ENCODE data around the gene WDR90.

The WDR90 gene

DNA sequence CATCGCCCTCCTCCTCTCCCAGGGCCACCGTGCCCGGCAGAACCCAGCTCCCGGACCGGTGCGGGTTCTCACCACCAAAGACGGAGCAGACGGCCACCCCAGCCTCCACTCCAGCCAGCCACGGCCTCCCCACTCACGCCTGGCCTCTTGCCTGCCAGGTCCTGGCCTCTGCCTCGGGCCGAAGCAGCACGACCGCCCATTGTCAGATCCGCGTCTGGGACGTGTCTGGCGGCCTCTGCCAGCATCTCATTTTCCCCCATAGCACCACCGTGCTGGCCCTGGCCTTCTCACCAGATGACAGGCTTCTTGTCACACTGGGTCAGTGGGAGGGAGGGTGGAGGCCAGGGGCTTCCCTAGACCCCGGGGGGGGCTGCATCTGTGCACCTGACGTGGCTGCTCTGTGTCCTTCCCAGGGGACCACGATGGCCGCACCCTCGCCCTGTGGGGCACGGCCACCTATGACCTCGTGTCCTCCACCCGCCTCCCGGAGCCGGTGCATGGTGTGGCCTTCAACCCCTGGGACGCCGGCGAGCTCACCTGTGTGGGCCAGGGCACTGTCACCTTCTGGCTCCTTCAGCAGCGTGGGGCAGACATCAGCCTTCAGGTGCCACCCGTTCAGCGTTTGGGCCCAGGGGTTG is 12.1 kb downstream of the WDR90 start:
- DNase-seq: no peak

DNA sequence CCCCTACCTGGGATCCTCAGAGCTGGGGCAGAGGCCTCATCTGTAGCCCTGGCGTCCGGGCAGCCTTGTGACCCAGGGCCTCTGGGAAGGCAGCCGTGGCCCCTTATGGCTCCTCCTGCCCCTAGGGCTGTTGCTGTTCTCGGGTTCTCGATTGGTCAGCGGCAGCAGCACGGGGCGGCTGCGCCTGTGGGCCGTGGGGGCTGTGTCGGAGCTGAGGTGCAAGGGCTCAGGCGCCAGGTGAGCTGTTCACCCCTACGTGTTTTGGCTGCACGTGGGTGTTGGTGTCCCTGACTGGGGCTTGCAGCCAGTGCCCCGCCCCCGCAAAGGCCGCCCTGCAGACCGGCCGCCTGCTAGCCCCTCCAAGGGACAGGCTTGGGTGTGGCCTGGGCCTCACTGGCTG is 12.9 kb downstream of the WDR90 start:
- DNase-seq: no peak

DNA sequence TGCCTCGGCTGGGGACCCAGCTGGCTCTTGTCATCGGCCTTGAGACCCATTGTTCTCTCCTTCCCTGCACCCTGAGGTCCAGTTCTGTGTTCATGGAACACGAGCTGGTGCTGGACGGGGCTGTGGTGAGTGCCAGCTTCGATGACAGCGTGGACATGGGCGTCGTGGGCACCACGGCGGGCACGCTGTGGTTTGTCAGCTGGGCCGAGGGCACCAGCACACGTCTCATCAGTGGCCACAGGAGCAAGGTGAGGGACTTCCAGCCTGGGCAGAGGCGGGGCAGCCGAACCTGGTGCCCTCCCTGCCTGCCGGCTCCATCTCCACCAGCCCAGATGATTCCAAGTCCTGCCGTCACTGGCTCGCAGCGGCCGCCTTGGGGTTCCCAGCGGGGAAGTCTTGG is 13.4 kb downstream of the WDR90 start:
- DNase-seq: no peak

GRCh38 chr16:666572-666971 is 17.4 kb downstream of the WDR90 start:
- no peak for DNase-seq

- no peak for DNase-seq
Measured at GRCh38 chr16:667113-667779, 18.1 kb downstream of the WDR90 start.

- peak; percentile 82 to 83 for DNase-seq
Measured at GRCh38 chr16:667780-668518, 18.8 kb downstream of the WDR90 start, which contains the start of gene RHOT2. Gene RHOT2 (plus strand): TSS chr16:668132. CDS start chr16:668200, 68 bp downstream.

- DNase-seq: no peak
Measured at GRCh38 chr16:668519-669171, 19.5 kb downstream of the WDR90 start.

- no peak for DNase-seq
Measured at GRCh38 chr16:669666-670065, 20.5 kb downstream of the WDR90 start.

GRCh38 chr16:670485-671352 is 21.6 kb downstream of the WDR90 start:
- DNase-seq: no peak

DNA sequence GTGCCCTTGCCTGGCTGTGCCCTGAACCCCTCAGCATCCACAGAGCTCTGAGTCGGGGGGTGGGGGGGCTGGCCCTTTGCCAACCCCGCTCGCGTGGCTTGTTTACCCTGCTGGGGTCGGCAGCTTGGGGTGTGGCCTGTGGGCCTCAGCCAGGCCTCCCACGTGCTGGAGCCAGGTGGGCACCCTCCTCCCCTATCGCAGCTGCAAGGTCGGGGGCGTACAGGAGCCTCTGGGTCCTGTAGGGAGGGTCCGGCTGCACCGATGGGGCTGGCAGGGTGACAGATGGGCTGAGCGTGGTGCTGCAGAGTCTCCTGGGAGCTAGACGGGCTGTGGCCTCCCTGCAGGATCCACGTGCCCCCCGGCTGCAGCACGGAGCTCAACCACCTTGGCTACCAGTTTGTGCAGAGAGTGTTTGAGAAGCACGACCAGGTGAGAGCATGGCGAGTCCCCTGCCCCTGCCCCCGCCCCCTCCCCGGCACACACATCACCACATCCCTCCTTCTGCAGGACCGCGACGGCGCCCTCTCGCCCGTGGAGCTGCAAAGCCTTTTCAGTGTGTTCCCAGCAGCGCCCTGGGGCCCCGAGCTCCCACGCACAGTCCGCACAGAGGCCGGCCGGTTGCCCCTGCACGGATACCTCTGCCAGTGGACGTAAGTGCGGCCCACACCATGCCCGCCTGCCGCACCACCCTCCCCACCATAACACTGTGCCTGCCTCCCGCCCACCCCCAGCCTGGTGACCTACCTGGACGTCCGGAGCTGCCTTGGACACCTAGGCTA is 22.4 kb downstream of the WDR90 start:
- no peak for DNase-seq

- DNase-seq: no peak
Measured at GRCh38 chr16:672371-672770, 23.2 kb downstream of the WDR90 start.

- DNase-seq: no peak
Measured at GRCh38 chr16:672851-673250, 23.7 kb downstream of the WDR90 start.

DNA sequence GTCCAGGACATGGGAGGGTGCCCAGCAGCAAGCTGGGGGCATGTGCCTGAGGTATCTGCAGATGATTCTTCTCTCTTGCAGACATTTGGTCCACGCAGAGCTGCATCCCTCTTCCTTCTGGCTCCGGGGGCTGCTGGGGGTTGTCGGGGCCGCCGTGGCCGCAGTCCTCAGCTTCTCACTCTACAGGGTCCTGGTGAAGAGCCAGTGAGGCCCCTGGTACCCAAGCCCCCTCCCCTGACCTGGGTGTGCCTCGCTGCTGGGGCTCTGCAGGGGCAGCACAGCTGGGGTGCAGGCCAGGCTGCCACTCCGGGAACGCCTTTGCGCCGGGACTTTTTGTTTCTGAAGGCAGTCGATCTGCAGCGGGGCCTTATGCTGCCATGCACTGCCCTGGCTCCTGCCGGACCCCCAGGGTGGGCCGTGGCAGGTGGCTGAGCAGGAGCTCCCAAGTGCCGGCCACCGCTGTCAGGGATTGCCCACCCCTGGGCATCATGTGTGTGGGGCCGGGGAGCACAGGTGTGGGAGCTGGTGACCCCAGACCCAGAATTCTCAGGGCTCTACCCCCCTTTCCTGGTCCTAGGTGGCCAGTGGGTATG is 24.3 kb downstream of the WDR90 start:
- no peak for DNase-seq

GRCh38 chr16:674214-674881 is 25.2 kb downstream of the WDR90 start:
- DNase-seq: no peak

DNA sequence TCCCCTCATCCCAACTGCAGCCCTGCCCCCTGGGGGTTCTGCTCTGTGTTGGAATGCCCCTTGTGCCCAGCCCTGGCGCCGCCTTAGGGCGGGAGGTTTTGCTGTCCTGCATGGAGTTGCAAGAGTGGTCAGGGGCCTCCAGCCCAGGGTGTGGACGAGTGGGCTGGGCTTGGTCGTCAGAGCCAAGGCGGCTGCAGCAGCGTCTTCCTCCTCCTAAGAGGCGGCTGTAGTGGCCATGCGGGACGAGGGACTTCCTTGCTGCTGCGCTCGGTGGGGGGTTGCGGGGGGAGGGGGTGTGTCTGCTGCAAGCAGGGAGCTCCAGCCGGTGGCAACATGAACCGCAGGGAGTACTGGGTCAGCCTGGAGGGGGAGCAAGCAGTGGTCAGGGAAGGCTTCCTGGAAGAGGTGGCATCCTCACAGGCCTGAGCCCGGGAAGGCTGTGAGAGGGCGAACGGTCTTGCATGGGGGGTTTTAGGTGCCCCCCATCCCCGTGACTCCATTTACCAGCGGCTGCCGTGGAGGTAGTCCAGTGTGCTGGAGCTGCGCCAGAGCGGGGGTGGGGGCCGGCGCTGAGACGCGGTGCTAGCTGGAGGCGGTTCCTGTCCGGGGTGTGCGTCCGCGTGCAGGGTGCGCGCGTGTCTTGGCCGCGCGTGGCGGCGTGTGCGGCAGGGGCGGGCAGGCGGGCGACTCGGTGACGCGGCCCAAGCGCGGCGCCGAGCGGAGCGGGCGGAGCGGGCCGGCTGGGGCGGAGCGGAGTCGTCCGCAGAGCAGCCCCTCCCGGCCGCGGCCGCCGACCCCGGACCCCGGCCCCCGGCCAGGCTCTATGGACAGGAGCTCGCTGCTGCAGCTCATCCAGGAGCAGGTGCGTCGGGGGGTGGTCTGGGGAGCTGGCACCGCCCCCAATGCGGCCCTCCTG is 26.1 kb downstream of the WDR90 start, which contains the start of gene RHBDL1:
Gene RHBDL1, plus strand, starts transcription at position 704 of the 916 bp plus-strand sequence. Its CDS starts 120 bp downstream, at position 824.
- no peak for DNase-seq

GRCh38 chr16:675884-676564 is 26.9 kb downstream of the WDR90 start:
- DNase-seq: no peak

- DNase-seq: no peak
Measured at GRCh38 chr16:676565-676902, 27.4 kb downstream of the WDR90 start.

DNA sequence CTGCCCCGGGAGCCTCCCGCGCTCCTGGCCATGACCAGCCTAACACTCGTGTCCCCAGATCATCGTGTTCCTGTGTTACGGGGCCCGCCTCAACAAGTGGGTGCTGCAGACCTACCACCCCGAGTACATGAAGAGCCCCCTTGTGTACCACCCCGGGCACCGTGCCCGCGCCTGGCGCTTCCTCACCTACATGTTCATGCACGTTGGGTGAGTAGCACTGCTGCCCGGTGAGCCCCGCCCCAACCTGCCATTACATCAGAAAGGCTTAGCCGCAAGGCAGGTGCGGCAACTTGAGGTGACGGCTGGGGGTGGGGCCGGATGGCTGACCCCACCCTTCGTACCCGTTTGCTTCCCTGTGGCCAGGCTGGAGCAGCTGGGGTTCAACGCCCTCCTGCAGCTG is 27.7 kb downstream of the WDR90 start:
- DNase-seq: no peak

All from AML-193 (cell line).